PC-9 (cell line): ENCODE results near the gene NECAB2. TPM values are rescaled to one million over a fixed set of nuclear protein-coding genes. Genes with fewer than 3 reads are reported as not detected.

Experiments
- BruUV-seq: library from RNA; stranded (reverse); fragments of 400-500 nt; replicated peaks from 2 replicates; lab custom pipeline; 2021; lab: Mats Ljungman, UMichigan
- CTCF ChIA-PET: fragments of 300-600 bp; sonication (Branson Sonifier 250); formaldehyde crosslinking; loops from one replicate; lab custom pipeline; 2022; ENCODE audit warnings: antibody characterized with exemption; lab: Charles Lee
- POLR2A ChIA-PET: fragments of 300-600 bp; sonication (Branson Sonifier 250); formaldehyde crosslinking; loops from one replicate; lab custom pipeline; 2022; ENCODE audit warnings: antibody characterized with exemption; ENCODE audit not compliant: unreplicated experiment; lab: Charles Lee
- DNase-seq, 2 experiments: peaks; one replicate each; pipeline versions ENCODE4 v3.0.0 to v3.0.0-alpha.2; 2015 to 2022; ENCODE audit warnings: mixed read lengths in 1 of 2
- H2AFZ ChIP-seq: fragments of 200-600 bp; sonication (generic); 2 replicates; pipeline ENCODE4 v1.8.1; 2017; ENCODE audit warnings: antibody characterized with exemption
- H3F3A ChIP-seq: fragments of 200-600 bp; sonication (generic); 2 replicates; pipeline ENCODE4 v1.8.1; 2017; ENCODE audit warnings: antibody characterized with exemption, mild to moderate bottlenecking, low read depth; ENCODE audit not compliant: insufficient read depth
- H3K27ac ChIP-seq: fragments of 200-600 bp; sonication (generic); 2 replicates; pipeline ENCODE4 v1.6.1; 2016; ENCODE audit warnings: mixed run types
- H3K27me3 ChIP-seq: fragments of 200-600 bp; sonication (generic); 2 replicates; pipeline ENCODE4 v1.6.1; 2016; ENCODE audit warnings: low read depth, mixed run types; ENCODE audit not compliant: insufficient read depth
- H3K36me3 ChIP-seq: fragments of 200-600 bp; sonication (generic); 2 replicates; pipeline ENCODE4 v1.6.1; 2016; ENCODE audit warnings: low read depth, mixed run types
- H3K4me1 ChIP-seq: fragments of 200-600 bp; sonication (generic); replicated peaks from 2 replicates; pipeline ENCODE4 v1.6.1; 2016; ENCODE audit warnings: mixed run types; ENCODE audit not compliant: insufficient read depth
- H3K4me2 ChIP-seq: fragments of 200-600 bp; sonication (generic); 2 replicates; pipeline ENCODE4 v1.6.1; 2017; ENCODE audit warnings: mixed run types
- H3K4me3 ChIP-seq: fragments of 200-600 bp; sonication (generic); 2 replicates; pipeline ENCODE4 v1.6.1; 2016; ENCODE audit warnings: mixed run types
- H3K79me2 ChIP-seq: fragments of 200-600 bp; sonication (generic); 2 replicates; pipeline ENCODE4 v1.6.1; 2017; ENCODE audit warnings: low read depth, mixed run types
- H3K9me2 ChIP-seq: fragments of 200-600 bp; sonication (generic); 2 replicates; pipeline ENCODE4 v1.8.1; 2017; ENCODE audit warnings: mild to moderate bottlenecking; ENCODE audit not compliant: insufficient read depth
- H3K9me3 ChIP-seq: fragments of 200-600 bp; sonication (generic); 2 replicates; pipeline ENCODE4 v1.8.1; 2016; ENCODE audit warnings: low read depth; ENCODE audit not compliant: insufficient read depth
- H4K20me1 ChIP-seq: fragments of 200-600 bp; sonication (generic); 2 replicates; pipeline ENCODE4 v1.8.1; 2017; ENCODE audit not compliant: insufficient read depth
- EZH2 ChIP-seq: fragments of 200-600 bp; sonication (generic); IDR thresholded peaks from 2 replicates; pipeline ENCODE4 v1.8.0; 2017; ENCODE audit warnings: antibody characterized with exemption, low read depth
- intact Hi-C: fragments of 100-400 bp; cut with micrococcal nuclease; formaldehyde crosslinking; loops from one replicate; pipeline ENCODE4 v1.10.0; 2022; ENCODE audit not compliant: unreplicated experiment
- total RNA-seq: library from RNA; stranded (reverse); gene quantifications from 2 replicates; pipeline ENCODE4 v1.2.3, GENCODE V29; 2021
- TF ChIP-seq, protein P1 (sequence below): fragments of 200-600 bp; sonication (generic); conservative IDR thresholded peaks from 2 replicates; pipeline ENCODE4 v1.6.1; 2017; ENCODE audit warnings: mixed run types, antibody characterized with exemption, mild to moderate bottlenecking, moderate library complexity

The NECAB2 gene
- total RNA-seq, 1 experiment from 2014 or later = 0.74 TPM

DNA sequence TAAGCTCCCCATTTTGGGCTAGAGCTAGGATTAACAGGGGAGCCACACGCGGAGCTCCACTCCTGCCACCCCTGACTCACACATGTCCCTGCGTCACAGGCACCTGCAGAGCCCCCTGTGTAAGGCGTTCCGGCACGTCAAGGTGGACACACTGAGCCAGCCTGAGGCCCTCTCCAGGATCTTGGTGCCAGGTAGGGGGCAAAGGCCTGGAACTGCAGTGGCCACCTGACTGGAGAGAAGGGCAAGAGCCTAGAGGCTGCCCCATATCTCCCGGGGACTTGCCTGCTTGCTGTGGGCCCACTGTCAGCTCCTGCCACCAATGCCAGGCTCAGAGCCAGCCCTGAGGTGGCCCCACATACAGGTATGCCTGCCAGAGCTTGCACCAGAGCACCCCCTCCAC lies 33.7 kb downstream of the NECAB2 start:
- H3K9me2 ChIP-seq = no peaks in the 10 kb centered on the region
- no TSS peak for BruUV-seq
- H3K4me2 ChIP-seq = no peak overlapping the region
- no peak overlapping the region for H3K27ac ChIP-seq
- H4K20me1 ChIP-seq = no peaks in the 10 kb centered on the region
- intact Hi-C loops = no loop called here
- H3K9me3 ChIP-seq = no peaks in the 10 kb centered on the region
- POLR2A ChIA-PET = no interaction called here
- DNase-seq = no peak
- no peaks in the 10 kb centered on the region for H3K4me1 ChIP-seq
- peaks cover 20% of the 10 kb centered on the region for H3K27me3 ChIP-seq
- H3K79me2 ChIP-seq = no peaks in the 10 kb centered on the region
- no peaks in the 10 kb centered on the region for H3K36me3 ChIP-seq
- H3K4me3 ChIP-seq = no peak overlapping the region
- H3F3A ChIP-seq = no peaks in the 10 kb centered on the region
- H2AFZ ChIP-seq = no peak overlapping the region
- no peak for TF ChIP-seq EZH2
- TF ChIP-seq, protein P1, sequence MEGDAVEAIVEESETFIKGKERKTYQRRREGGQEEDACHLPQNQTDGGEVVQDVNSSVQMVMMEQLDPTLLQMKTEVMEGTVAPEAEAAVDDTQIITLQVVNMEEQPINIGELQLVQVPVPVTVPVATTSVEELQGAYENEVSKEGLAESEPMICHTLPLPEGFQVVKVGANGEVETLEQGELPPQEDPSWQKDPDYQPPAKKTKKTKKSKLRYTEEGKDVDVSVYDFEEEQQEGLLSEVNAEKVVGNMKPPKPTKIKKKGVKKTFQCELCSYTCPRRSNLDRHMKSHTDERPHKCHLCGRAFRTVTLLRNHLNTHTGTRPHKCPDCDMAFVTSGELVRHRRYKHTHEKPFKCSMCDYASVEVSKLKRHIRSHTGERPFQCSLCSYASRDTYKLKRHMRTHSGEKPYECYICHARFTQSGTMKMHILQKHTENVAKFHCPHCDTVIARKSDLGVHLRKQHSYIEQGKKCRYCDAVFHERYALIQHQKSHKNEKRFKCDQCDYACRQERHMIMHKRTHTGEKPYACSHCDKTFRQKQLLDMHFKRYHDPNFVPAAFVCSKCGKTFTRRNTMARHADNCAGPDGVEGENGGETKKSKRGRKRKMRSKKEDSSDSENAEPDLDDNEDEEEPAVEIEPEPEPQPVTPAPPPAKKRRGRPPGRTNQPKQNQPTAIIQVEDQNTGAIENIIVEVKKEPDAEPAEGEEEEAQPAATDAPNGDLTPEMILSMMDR = no peak
- CTCF ChIA-PET = no interaction called here

DNA sequence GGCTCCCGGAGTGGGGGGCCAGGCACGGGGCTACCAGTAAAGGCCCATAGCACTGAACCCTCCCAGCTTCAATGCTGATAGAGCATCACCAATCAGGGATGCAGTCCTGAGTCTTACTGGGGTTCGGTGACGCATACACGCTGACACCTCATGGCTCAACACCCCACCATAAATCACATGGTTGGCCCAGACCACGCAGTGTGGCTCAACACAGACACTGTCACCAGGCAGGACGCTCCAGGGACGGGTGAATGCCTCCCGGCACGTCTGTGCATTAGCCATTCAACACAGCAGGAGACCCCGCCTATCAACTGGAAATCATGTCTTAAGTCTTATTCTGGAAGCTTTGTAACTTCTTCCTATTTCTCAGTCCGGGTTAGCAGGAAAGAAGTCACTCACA lies 35.0 kb downstream of the NECAB2 start:
- intact Hi-C loops = no loop called here
- POLR2A ChIA-PET = no interaction called here
- CTCF ChIA-PET = no interaction called here

DNA sequence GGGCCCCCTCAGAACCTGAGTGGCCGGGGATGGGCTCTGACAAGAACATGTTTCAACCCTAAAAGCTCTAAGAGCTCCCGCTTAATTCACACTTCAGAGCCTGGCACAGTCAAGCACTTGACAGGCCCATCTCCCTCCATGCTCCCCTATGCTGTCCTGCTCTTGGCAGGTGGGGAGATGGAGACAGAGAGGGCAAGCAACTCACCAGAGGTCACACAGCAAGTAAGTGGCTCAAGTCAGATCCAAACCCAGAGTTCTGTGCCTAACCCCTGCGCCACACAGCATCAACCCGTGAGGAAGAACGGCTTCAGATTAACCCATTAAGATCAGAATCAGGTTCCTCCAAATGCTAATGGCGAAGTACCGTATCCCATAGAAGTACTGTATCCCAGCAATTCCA lies 36.4 kb downstream of the NECAB2 start:
- H3K4me1 ChIP-seq = no peaks in the 10 kb centered on the region
- no peaks in the 10 kb centered on the region for H3F3A ChIP-seq
- BruUV-seq = no TSS peak
- no peak overlapping the region for H3K27ac ChIP-seq
- no peak for DNase-seq
- intact Hi-C loops = no loop called here
- H3K4me3 ChIP-seq = no peak overlapping the region
- H3K79me2 ChIP-seq = no peaks in the 10 kb centered on the region
- no peak overlapping the region for H3K4me2 ChIP-seq
- no peaks in the 10 kb centered on the region for H3K9me2 ChIP-seq
- H4K20me1 ChIP-seq = no peaks in the 10 kb centered on the region
- no peaks in the 10 kb centered on the region for H3K36me3 ChIP-seq
- TF ChIP-seq, protein P1 = no peak
- TF ChIP-seq EZH2 = no peak
- CTCF ChIA-PET = no interaction called here
- no peaks in the 10 kb centered on the region for H3K9me3 ChIP-seq
- POLR2A ChIA-PET = no interaction called here
- H2AFZ ChIP-seq = no peak overlapping the region
- peaks cover 23% of the 10 kb centered on the region for H3K27me3 ChIP-seq

More for the DNA sequence above, 35.0 kb downstream of the NECAB2 start:
- H3K9me2 ChIP-seq = no peaks in the 10 kb centered on the region
- no peak overlapping the region for H2AFZ ChIP-seq
- no peak for DNase-seq
- H3K36me3 ChIP-seq = no peaks in the 10 kb centered on the region
- BruUV-seq = no TSS peak
- H3K4me2 ChIP-seq = no peak overlapping the region
- H3K27me3 ChIP-seq = peaks cover 23% of the 10 kb centered on the region
- no peaks in the 10 kb centered on the region for H4K20me1 ChIP-seq
- no peaks in the 10 kb centered on the region for H3K4me1 ChIP-seq
- no peak overlapping the region for H3K27ac ChIP-seq
- no peaks in the 10 kb centered on the region for H3F3A ChIP-seq
- H3K79me2 ChIP-seq = no peaks in the 10 kb centered on the region
- no peak for TF ChIP-seq EZH2
- TF ChIP-seq, protein P1 = no peak
- no peak overlapping the region for H3K4me3 ChIP-seq
- no peaks in the 10 kb centered on the region for H3K9me3 ChIP-seq
